ENCODE measurements around the gene DGCR2.

Gene DGCR2

GRCh38 chr22:19132153-19132552, 9.9 kb upstream of the DGCR2 start:
- H3K36me3 ChIP-seq (ENCODE audit: control insufficient read depth, low read depth, low read length) = peaks cover 32% of the 10 kb centered on the region
- no peak overlapping the region for H3K27ac ChIP-seq (ENCODE audit: low read length)
- no peaks in the 10 kb centered on the region for H3K9me3 ChIP-seq (ENCODE audit: control insufficient read depth, low read depth, low read length)
- H3K9ac ChIP-seq (ENCODE audit: low read length) = no peak overlapping the region
- H3K4me3 ChIP-seq (ENCODE audit: low read length) = no peak overlapping the region
- no peaks in the 10 kb centered on the region for H3K27me3 ChIP-seq (ENCODE audit: control insufficient read depth, insufficient read depth, low read length)
- H3K4me1 ChIP-seq (ENCODE audit: control insufficient read depth, low read depth, low read length) = no peaks in the 10 kb centered on the region

- H3K9me3 ChIP-seq (ENCODE audit: control insufficient read depth, low read depth, low read length) = no peaks in the 10 kb centered on the region
- H3K4me1 ChIP-seq (ENCODE audit: control insufficient read depth, low read depth, low read length) = no peaks in the 10 kb centered on the region
- H3K9ac ChIP-seq (ENCODE audit: low read length) = no peak overlapping the region
- no peaks in the 10 kb centered on the region for H3K27me3 ChIP-seq (ENCODE audit: control insufficient read depth, insufficient read depth, low read length)
- no peak overlapping the region for H3K27ac ChIP-seq (ENCODE audit: low read length)
- peaks cover 28% of the 10 kb centered on the region for H3K36me3 ChIP-seq (ENCODE audit: control insufficient read depth, low read depth, low read length)
- no peak overlapping the region for H3K4me3 ChIP-seq (ENCODE audit: low read length)
These were observed 9.4 kb upstream of the DGCR2 start for GRCh38 chr22:19131685-19132015.

GRCh38 chr22:19130959-19131684, 8.9 kb upstream of the DGCR2 start, which contains the start of gene TSSK2:
TSS of gene TSSK2 (plus strand) at chr22:19131308. CDS start at chr22:19131400, 92 bp downstream.
- H3K27me3 ChIP-seq (ENCODE audit: control insufficient read depth, insufficient read depth, low read length) = no peaks in the 10 kb centered on the region
- no peak within 1 kb of the TSS for H3K4me3 ChIP-seq (ENCODE audit: low read length)
- no peaks in the 10 kb centered on the region for H3K4me1 ChIP-seq (ENCODE audit: control insufficient read depth, low read depth, low read length)
- H3K9me3 ChIP-seq (ENCODE audit: control insufficient read depth, low read depth, low read length) = no peaks in the 10 kb centered on the region
- H3K9ac ChIP-seq (ENCODE audit: low read length) = no peak within 1 kb of the TSS
- H3K27ac ChIP-seq (ENCODE audit: low read length) = no peak within 1 kb of the TSS
- H3K36me3 ChIP-seq (ENCODE audit: control insufficient read depth, low read depth, low read length) = peaks cover 23% of the 10 kb centered on the region

GRCh38 chr22:19129871-19130270, 7.7 kb upstream of the DGCR2 start:
- H3K9me3 ChIP-seq (ENCODE audit: control insufficient read depth, low read depth, low read length) = no peaks in the 10 kb centered on the region
- no peak overlapping the region for H3K9ac ChIP-seq (ENCODE audit: low read length)
- H3K27me3 ChIP-seq (ENCODE audit: control insufficient read depth, insufficient read depth, low read length) = no peaks in the 10 kb centered on the region
- no peaks in the 10 kb centered on the region for H3K4me1 ChIP-seq (ENCODE audit: control insufficient read depth, low read depth, low read length)
- no peak overlapping the region for H3K4me3 ChIP-seq (ENCODE audit: low read length)
- H3K36me3 ChIP-seq (ENCODE audit: control insufficient read depth, low read depth, low read length) = peaks cover 16% of the 10 kb centered on the region
- no peak overlapping the region for H3K27ac ChIP-seq (ENCODE audit: low read length)

- Histone ChIP-seq H3K27me3 (ENCODE audit: control insufficient read depth, insufficient read depth, low read length) (no peaks in the 10 kb centered on the region), H3K9ac (ENCODE audit: low read length) (no peak overlapping the region), H3K9me3 (ENCODE audit: control insufficient read depth, low read depth, low read length) (no peaks in the 10 kb centered on the region), H3K4me1 (ENCODE audit: control insufficient read depth, low read depth, low read length) (no peaks in the 10 kb centered on the region), H3K36me3 (ENCODE audit: control insufficient read depth, low read depth, low read length) (peaks cover 11% of the 10 kb centered on the region), H3K27ac (ENCODE audit: low read length) (no peak overlapping the region), H3K4me3 (ENCODE audit: low read length) (no peak overlapping the region)
These were observed 6.9 kb upstream of the DGCR2 start for GRCh38 chr22:19128946-19129727.

- no peaks in the 10 kb centered on the region for H3K9me3 ChIP-seq (ENCODE audit: control insufficient read depth, low read depth, low read length)
- no peaks in the 10 kb centered on the region for H3K36me3 ChIP-seq (ENCODE audit: control insufficient read depth, low read depth, low read length)
- H3K9ac ChIP-seq (ENCODE audit: low read length) = no peak overlapping the region
- no peak overlapping the region for H3K27ac ChIP-seq (ENCODE audit: low read length)
- H3K4me1 ChIP-seq (ENCODE audit: control insufficient read depth, low read depth, low read length) = peaks cover 2% of the 10 kb centered on the region
- H3K27me3 ChIP-seq (ENCODE audit: control insufficient read depth, insufficient read depth, low read length) = no peaks in the 10 kb centered on the region
- no peak overlapping the region for H3K4me3 ChIP-seq (ENCODE audit: low read length)
These were observed 5.8 kb upstream of the DGCR2 start for GRCh38 chr22:19128009-19128401.

- H3K4me1 ChIP-seq (ENCODE audit: control insufficient read depth, low read depth, low read length) = peaks cover 5% of the 10 kb centered on the region
- no peak overlapping the region for H3K9ac ChIP-seq (ENCODE audit: low read length)
- no peak overlapping the region for H3K27ac ChIP-seq (ENCODE audit: low read length)
- H3K4me3 ChIP-seq (ENCODE audit: low read length) = no peak overlapping the region
- no peaks in the 10 kb centered on the region for H3K9me3 ChIP-seq (ENCODE audit: control insufficient read depth, low read depth, low read length)
- H3K36me3 ChIP-seq (ENCODE audit: control insufficient read depth, low read depth, low read length) = no peaks in the 10 kb centered on the region
- H3K27me3 ChIP-seq (ENCODE audit: control insufficient read depth, insufficient read depth, low read length) = no peaks in the 10 kb centered on the region
These were observed 5.3 kb upstream of the DGCR2 start for GRCh38 chr22:19127329-19128008.

- no peaks in the 10 kb centered on the region for H3K9me3 ChIP-seq (ENCODE audit: control insufficient read depth, low read depth, low read length)
- no peak overlapping the region for H3K27ac ChIP-seq (ENCODE audit: low read length)
- H3K4me1 ChIP-seq (ENCODE audit: control insufficient read depth, low read depth, low read length) = peaks cover 5% of the 10 kb centered on the region
- H3K27me3 ChIP-seq (ENCODE audit: control insufficient read depth, insufficient read depth, low read length) = no peaks in the 10 kb centered on the region
- no peak overlapping the region for H3K4me3 ChIP-seq (ENCODE audit: low read length)
- no peak overlapping the region for H3K9ac ChIP-seq (ENCODE audit: low read length)
- no peaks in the 10 kb centered on the region for H3K36me3 ChIP-seq (ENCODE audit: control insufficient read depth, low read depth, low read length)
These were observed 4.4 kb upstream of the DGCR2 start for GRCh38 chr22:19126309-19127273.

- Histone ChIP-seq H3K4me1 (ENCODE audit: control insufficient read depth, low read depth, low read length) (peaks cover 11% of the 10 kb centered on the region), H3K9me3 (ENCODE audit: control insufficient read depth, low read depth, low read length) (no peaks in the 10 kb centered on the region), H3K4me3 (ENCODE audit: low read length) (no peak overlapping the region), H3K27me3 (ENCODE audit: control insufficient read depth, insufficient read depth, low read length) (no peaks in the 10 kb centered on the region), H3K36me3 (ENCODE audit: control insufficient read depth, low read depth, low read length) (no peaks in the 10 kb centered on the region), H3K27ac (ENCODE audit: low read length) (no peak overlapping the region), H3K9ac (ENCODE audit: low read length) (no peak overlapping the region)
These were observed 3.5 kb upstream of the DGCR2 start for GRCh38 chr22:19125474-19126308.

- no peaks in the 10 kb centered on the region for H3K36me3 ChIP-seq (ENCODE audit: control insufficient read depth, low read depth, low read length)
- H3K9ac ChIP-seq (ENCODE audit: low read length) = no peak overlapping the region
- H3K27me3 ChIP-seq (ENCODE audit: control insufficient read depth, insufficient read depth, low read length) = no peaks in the 10 kb centered on the region
- H3K9me3 ChIP-seq (ENCODE audit: control insufficient read depth, low read depth, low read length) = no peaks in the 10 kb centered on the region
- H3K27ac ChIP-seq (ENCODE audit: low read length) = no peak overlapping the region
- peaks cover 12% of the 10 kb centered on the region for H3K4me1 ChIP-seq (ENCODE audit: control insufficient read depth, low read depth, low read length)
- H3K4me3 ChIP-seq (ENCODE audit: low read length) = no peak overlapping the region
These were observed 2.8 kb upstream of the DGCR2 start for GRCh38 chr22:19125011-19125410.
